BLaER1 (cell line): ENCODE results near the gene NEIL3.

Experiments
- H3K27ac ChIP-seq: shearing (Covaris generic); formaldehyde crosslinking; 2 replicates; pipeline ENCODE4 v1.8.1; 2022
- H3K27me3 ChIP-seq: shearing (Covaris generic); formaldehyde crosslinking; 2 replicates; pipeline ENCODE4 v1.8.1; 2022
- H3K36me3 ChIP-seq: shearing (Covaris generic); formaldehyde crosslinking; 2 replicates; pipeline ENCODE4 v1.8.1; 2022
- H3K4me1 ChIP-seq: shearing (Covaris generic); formaldehyde crosslinking; 2 replicates; pipeline ENCODE4 v1.8.1; 2022
- H3K4me2 ChIP-seq: shearing (Covaris generic); formaldehyde crosslinking; 2 replicates; pipeline ENCODE4 v1.8.1; 2022
- H3K4me3 ChIP-seq: shearing (Covaris generic); formaldehyde crosslinking; 2 replicates; pipeline ENCODE4 v1.8.1; 2022
- H3K9ac ChIP-seq: shearing (Covaris generic); formaldehyde crosslinking; 2 replicates; pipeline ENCODE4 v1.8.1; 2022
- H3K9me3 ChIP-seq: shearing (Covaris generic); formaldehyde crosslinking; 2 replicates; pipeline ENCODE4 v1.8.1; 2022
- H4K20me1 ChIP-seq: shearing (Covaris generic); formaldehyde crosslinking; 2 replicates; pipeline ENCODE4 v1.8.1; 2022
- Cebpa-rat ChIP-seq: shearing (Covaris generic); IDR thresholded peaks from 2 replicates; pipeline ENCODE4 v1.8.1; 2022

Gene NEIL3, protein sequence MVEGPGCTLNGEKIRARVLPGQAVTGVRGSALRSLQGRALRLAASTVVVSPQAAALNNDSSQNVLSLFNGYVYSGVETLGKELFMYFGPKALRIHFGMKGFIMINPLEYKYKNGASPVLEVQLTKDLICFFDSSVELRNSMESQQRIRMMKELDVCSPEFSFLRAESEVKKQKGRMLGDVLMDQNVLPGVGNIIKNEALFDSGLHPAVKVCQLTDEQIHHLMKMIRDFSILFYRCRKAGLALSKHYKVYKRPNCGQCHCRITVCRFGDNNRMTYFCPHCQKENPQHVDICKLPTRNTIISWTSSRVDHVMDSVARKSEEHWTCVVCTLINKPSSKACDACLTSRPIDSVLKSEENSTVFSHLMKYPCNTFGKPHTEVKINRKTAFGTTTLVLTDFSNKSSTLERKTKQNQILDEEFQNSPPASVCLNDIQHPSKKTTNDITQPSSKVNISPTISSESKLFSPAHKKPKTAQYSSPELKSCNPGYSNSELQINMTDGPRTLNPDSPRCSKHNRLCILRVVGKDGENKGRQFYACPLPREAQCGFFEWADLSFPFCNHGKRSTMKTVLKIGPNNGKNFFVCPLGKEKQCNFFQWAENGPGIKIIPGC

DNA sequence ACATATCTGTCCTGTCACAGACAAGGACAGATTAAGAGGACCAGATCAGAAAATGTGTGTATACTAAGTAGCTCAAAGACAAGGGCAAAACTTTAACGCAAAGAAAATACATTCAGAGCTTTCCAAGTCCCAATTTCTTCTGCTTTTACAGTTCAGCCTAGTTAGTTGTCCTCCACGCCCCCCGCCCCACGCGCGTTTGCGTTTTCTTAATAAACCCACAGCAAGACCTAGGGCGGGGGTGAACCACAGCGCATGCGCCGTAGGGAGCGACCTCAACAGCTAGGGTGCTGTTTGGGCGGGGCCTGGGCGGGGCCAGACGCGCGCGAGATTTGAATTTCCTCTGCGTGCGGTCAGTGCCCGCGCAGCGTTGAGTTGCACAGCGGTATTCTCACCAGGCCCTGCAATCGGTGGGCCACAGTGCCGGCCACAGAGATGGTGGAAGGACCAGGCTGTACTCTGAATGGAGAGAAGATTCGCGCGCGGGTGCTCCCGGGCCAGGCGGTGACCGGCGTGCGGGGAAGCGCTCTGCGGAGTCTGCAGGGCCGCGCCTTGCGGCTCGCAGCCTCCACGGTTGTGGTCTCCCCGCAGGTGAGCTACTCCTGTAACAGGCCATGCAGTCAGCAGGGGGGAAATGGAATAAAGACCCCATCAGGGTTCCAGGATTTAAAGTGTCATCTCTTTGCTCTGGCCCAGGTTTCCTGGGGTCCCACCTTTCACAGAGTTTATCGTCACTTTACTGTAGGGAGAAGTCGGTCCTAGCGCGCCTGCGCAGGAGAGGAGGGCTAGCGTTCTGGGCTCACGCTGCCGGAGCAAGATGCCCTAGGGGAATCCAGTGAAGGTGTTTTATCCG lies at the start of gene NEIL3:
Gene NEIL3 (plus strand): TSS at position 353 of the 850 bp plus-strand sequence. CDS start 80 bp downstream, at position 433.
- peak within 1 kb of the TSS; percentile 86 for H3K4me2 ChIP-seq
- no peaks in the 10 kb centered on the region for H4K20me1 ChIP-seq
- H3K27ac ChIP-seq, result peak within 1 kb of the TSS; percentile 79; the same call in 1 of the 2 replicates
- no peaks in the 10 kb centered on the region for H3K27me3 ChIP-seq
- peaks cover 3% of the 10 kb centered on the region; the same call in 1 of the 2 replicates for H3K36me3 ChIP-seq
- no peaks in the 10 kb centered on the region for H3K9me3 ChIP-seq
- H3K4me3 ChIP-seq, result peak within 1 kb of the TSS; percentile 80
- H3K9ac ChIP-seq, result peak within 1 kb of the TSS; percentile 79
- TF ChIP-seq Cebpa-rat, result no peak
- peaks cover 26% of the 10 kb centered on the region for H3K4me1 ChIP-seq

DNA sequence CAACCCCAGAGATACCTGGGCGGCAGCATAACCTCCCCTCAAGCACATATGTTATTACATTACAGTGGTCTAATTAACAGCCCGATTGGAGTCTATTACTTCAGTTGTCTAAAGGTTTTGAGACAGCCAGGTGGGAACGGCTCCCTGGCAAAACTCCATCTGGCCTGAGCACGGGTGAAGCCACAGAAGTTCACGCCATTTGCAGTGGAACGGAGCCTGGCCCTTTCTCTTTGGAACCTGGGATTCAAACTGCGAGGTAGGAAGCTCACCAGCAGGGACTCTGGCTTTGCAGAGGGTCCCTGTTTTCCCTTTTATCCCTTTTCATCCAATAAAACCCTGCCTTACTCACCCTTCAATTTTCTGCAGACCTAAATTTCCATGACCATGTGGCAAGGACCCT lies 45.9 kb upstream of the NEIL3 start:
- H3K27ac ChIP-seq, result no peak overlapping the region
- no peak overlapping the region for H3K4me3 ChIP-seq
- H3K4me1 ChIP-seq, result no peaks in the 10 kb centered on the region
- no peaks in the 10 kb centered on the region for H4K20me1 ChIP-seq
- H3K27me3 ChIP-seq, result no peaks in the 10 kb centered on the region
- no peaks in the 10 kb centered on the region for H3K9me3 ChIP-seq
- no peak overlapping the region for H3K4me2 ChIP-seq
- no peaks in the 10 kb centered on the region for H3K36me3 ChIP-seq
- no peak for TF ChIP-seq Cebpa-rat
- no peak overlapping the region for H3K9ac ChIP-seq

DNA sequence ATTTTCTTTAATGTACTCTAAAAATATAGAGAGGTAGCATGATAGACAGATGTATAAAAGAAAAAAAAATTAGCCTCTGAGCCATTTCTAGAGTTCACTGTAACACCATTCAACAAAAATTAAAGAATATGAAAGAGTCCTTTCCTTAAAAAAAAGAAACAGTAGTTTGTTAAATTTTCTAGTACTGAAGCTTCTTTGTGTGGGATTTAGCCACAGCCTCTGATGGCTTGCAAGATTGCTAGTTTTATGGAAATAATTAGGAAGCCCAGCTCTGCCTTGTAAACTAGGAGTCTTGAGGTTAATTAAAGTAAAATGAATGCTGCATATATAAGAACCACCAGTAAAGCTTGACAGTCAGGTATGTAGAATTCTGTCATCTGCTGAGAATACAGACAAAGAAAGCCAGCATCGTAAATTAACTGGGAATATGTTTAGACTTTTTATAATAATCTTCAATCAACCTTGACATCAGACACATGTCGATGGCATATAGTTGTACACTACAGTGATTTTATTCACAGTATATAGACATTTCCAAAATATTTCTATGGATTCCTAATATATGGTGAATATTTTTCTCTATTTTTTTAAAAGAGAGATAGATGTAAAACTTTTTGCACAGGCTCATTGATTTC lies 44.8 kb upstream of the NEIL3 start:
- Histone ChIP-seq H3K4me2 (no peak overlapping the region), H3K9ac (no peak overlapping the region), H3K36me3 (no peaks in the 10 kb centered on the region), H3K27me3 (no peaks in the 10 kb centered on the region), H3K4me1 (no peaks in the 10 kb centered on the region), H3K27ac (no peak overlapping the region), H3K9me3 (no peaks in the 10 kb centered on the region), H4K20me1 (no peaks in the 10 kb centered on the region), H3K4me3 (no peak overlapping the region)
- no peak for TF ChIP-seq Cebpa-rat

DNA sequence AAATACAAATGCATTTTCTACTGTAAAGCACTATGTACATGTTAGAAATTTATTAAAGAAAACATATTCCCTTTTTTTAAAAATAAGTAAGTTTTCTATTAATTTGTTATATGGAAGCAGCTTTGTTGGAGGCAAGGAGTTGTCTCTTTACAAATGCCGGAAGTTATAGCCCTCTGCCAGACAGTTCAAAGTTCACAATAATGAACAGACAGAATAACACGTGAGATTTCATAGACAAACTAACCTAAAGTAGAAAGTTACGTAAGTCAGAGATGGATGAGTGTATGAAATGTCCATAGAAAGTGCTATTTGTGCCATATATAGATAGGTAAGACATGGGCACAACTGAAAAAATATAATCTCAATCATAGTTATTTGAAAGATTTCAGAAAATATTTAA lies 43.9 kb upstream of the NEIL3 start:
- H3K36me3 ChIP-seq, result no peaks in the 10 kb centered on the region
- no peaks in the 10 kb centered on the region for H3K4me1 ChIP-seq
- no peak overlapping the region for H3K9ac ChIP-seq
- no peaks in the 10 kb centered on the region for H3K27me3 ChIP-seq
- no peak overlapping the region for H3K4me3 ChIP-seq
- H3K4me2 ChIP-seq, result no peak overlapping the region
- no peaks in the 10 kb centered on the region for H4K20me1 ChIP-seq
- no peaks in the 10 kb centered on the region for H3K9me3 ChIP-seq
- no peak overlapping the region for H3K27ac ChIP-seq
- no peak for TF ChIP-seq Cebpa-rat

DNA sequence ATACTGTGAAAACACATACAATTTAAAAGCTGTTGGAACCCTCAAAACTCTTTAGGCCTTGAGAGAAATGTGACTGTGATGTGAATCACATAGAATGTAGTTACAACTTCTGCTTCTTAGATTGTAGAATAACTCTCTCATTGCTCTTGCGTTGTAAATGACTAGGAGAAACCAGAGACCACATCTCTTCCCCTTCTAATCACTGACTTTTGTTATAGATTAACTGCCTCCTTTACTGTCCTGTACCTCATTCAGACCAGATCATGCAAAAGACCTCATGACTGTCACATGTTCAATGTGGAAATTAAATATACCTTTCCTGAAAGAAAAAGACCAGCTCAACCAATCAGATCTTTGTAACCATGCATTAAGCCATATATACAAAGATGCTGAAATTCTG lies 43.2 kb upstream of the NEIL3 start:
- H3K9ac ChIP-seq, result no peak overlapping the region
- no peak overlapping the region for H3K4me3 ChIP-seq
- H4K20me1 ChIP-seq, result no peaks in the 10 kb centered on the region
- H3K27ac ChIP-seq, result no peak overlapping the region
- no peak for TF ChIP-seq Cebpa-rat
- no peaks in the 10 kb centered on the region for H3K4me1 ChIP-seq
- H3K36me3 ChIP-seq, result no peaks in the 10 kb centered on the region
- no peaks in the 10 kb centered on the region for H3K9me3 ChIP-seq
- no peaks in the 10 kb centered on the region for H3K27me3 ChIP-seq
- H3K4me2 ChIP-seq, result no peak overlapping the region

DNA sequence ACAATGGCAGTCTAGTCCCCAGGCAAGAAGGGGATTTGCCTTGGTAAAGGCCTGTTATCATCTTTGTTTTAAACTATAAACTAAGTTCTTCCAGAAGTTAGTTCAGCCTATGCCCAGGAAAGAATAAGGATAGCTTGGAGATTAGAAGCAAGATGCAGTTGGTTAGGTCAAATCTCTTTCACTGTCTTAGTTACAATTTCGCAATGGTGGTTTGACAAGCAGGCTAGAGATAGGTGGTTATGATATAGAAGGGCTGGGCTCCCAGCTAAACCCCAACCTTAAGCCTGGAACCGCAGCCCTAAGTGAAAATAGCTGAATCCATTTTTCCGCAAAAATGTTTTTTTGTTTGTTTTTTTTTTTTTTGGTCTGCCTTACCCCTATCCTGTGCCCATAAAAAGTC lies 41.8 kb upstream of the NEIL3 start:
- no peaks in the 10 kb centered on the region for H3K4me1 ChIP-seq
- no peaks in the 10 kb centered on the region for H3K27me3 ChIP-seq
- H3K9ac ChIP-seq, result no peak overlapping the region
- H3K36me3 ChIP-seq, result no peaks in the 10 kb centered on the region
- H3K4me2 ChIP-seq, result no peak overlapping the region
- H3K27ac ChIP-seq, result no peak overlapping the region
- no peak overlapping the region for H3K4me3 ChIP-seq
- H3K9me3 ChIP-seq, result no peaks in the 10 kb centered on the region
- H4K20me1 ChIP-seq, result no peaks in the 10 kb centered on the region
- TF ChIP-seq Cebpa-rat, result no peak

DNA sequence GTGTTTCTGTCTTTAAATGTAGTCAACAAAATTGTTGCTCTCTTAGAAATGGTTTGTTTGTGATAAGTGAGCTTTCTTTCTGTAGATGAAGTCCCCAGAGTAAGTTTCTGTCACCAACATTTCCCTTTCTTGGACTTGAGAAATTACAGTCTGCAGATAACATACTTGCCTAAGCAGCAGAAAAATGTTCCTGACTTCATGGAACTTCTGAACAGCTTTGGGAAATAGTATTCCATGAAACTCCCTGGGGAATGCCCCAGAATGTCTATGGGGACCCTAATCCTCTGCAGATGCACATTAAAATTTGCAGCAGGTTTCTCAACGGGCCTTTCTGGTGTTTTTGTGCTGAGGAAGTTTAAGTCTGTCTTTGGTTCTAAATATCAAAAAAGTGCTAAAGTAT lies 38.6 kb upstream of the NEIL3 start:
- Histone ChIP-seq H3K27ac (no peak overlapping the region), H3K4me3 (no peak overlapping the region), H3K4me1 (no peaks in the 10 kb centered on the region), H3K4me2 (no peak overlapping the region), H4K20me1 (no peaks in the 10 kb centered on the region), H3K9ac (no peak overlapping the region), H3K9me3 (no peaks in the 10 kb centered on the region), H3K27me3 (no peaks in the 10 kb centered on the region), H3K36me3 (no peaks in the 10 kb centered on the region)
- no peak for TF ChIP-seq Cebpa-rat

DNA sequence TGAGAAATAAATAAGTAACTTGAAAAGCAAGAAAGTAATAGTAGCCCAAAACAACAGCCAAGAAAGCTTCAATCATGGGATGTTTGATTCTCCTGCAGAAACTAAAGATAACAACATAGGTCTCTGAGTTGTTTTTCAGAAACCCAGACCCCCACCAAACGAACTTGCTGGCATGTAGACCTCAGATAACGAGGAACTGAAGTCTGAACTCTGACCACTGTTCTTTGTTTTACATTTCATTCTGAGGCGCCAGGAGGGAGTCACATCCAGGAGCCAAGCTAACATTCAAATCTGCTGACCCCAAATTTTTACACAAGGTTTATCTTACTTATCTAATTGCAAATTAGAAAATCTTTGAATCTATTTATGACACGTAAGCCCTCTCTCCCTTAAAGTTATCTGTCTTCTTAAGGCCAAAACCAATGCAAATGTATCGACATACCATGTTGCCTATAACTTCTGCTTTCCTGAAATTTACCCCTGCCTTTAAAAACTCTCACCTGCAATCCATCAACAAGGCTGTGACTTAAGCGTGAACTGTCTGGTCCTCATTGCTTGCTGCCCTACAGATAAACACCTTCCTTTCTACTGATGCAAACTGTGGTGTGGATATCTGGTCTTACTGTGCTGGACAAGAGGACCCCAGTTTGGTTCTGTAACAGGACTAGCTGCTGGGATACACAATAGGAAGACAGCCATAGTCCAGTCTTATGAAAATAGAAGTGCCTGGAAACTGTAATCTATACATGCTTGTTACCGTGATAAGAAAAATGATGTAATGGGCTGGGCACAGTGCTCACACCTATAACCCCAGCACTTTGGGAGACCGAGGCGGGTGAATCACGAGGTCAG lies 37.5 kb upstream of the NEIL3 start:
- Histone ChIP-seq H3K27me3 (no peaks in the 10 kb centered on the region), H3K36me3 (no peaks in the 10 kb centered on the region), H3K4me2 (no peak overlapping the region), H3K4me1 (no peaks in the 10 kb centered on the region), H4K20me1 (no peaks in the 10 kb centered on the region), H3K9ac (no peak overlapping the region), H3K4me3 (no peak overlapping the region), H3K27ac (no peak overlapping the region), H3K9me3 (no peaks in the 10 kb centered on the region)
- no peak for TF ChIP-seq Cebpa-rat

DNA sequence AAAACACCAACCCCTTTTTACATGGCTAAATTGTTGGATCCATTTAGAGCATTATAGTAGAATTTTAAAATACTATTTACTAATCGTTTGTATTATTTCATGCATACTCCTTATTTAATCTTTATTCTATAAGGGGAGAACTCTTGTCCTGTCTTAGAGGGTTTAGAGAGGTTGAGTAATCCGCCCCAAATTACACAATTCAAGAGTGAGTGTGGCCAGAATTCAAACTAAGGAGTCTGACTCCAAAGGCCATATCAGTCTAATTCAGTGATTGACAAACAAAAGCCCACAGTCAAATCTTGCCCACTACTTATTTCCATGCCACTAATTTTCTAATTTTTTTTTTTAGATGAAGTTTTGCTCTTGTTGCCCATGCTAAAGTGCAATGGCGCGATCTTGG lies 33.7 kb upstream of the NEIL3 start:
- TF ChIP-seq Cebpa-rat, result no peak
- H3K4me1 ChIP-seq, result no peaks in the 10 kb centered on the region
- no peaks in the 10 kb centered on the region for H3K9me3 ChIP-seq
- H3K27ac ChIP-seq, result no peak overlapping the region
- H4K20me1 ChIP-seq, result no peaks in the 10 kb centered on the region
- H3K36me3 ChIP-seq, result no peaks in the 10 kb centered on the region
- no peak overlapping the region for H3K4me3 ChIP-seq
- no peak overlapping the region for H3K9ac ChIP-seq
- no peaks in the 10 kb centered on the region for H3K27me3 ChIP-seq
- H3K4me2 ChIP-seq, result no peak overlapping the region
